Type B pancreatic cell (in vitro differentiated cells): ENCODE measurements around the gene SPRY1. TPM values are rescaled to one million over a fixed set of nuclear protein-coding genes. Genes with fewer than 3 reads are reported as not detected.

Experiments
- DNase-seq: peaks from one replicate; pipeline ENCODE4 v3.0.0; 2021; ENCODE audit warnings: mixed read lengths; ENCODE audit not compliant: unreplicated experiment; ENCODE audit errors: extremely low spot score
- H3K27ac Mint-ChIP-seq: 2 replicates; pipeline ENCODE4 v1.8.0; 2021; ENCODE audit warnings: mild to moderate bottlenecking, mixed read lengths
- H3K27me3 Mint-ChIP-seq: 2 replicates; pipeline ENCODE4 v1.8.0; 2021; ENCODE audit warnings: mixed read lengths
- H3K36me3 Mint-ChIP-seq: 2 replicates; pipeline ENCODE4 v1.8.0; 2021; ENCODE audit warnings: mixed read lengths
- H3K4me1 Mint-ChIP-seq: one replicate; pipeline ENCODE4 v1.8.0; 2021; ENCODE audit warnings: mixed read lengths; ENCODE audit not compliant: unreplicated experiment
- H3K4me3 Mint-ChIP-seq: 2 replicates; pipeline ENCODE4 v1.8.0; 2021; ENCODE audit warnings: mild to moderate bottlenecking, mixed read lengths
- H3K9me3 Mint-ChIP-seq: 2 replicates; pipeline ENCODE4 v1.8.0; 2021; ENCODE audit warnings: mixed read lengths
- total RNA-seq: library from RNA; stranded (reverse); gene quantifications from 2 replicates; pipeline ENCODE4 v1.2.1, GENCODE V29; 2021; ENCODE audit warnings: low replicate concordance
- TF ChIP-seq, protein P1 (sequence below): fragments of 200-600 bp; sonication (generic); conservative IDR thresholded peaks from 2 replicates; pipeline ENCODE4 v1.5.0; 2021; ENCODE audit warnings: antibody characterized with exemption, mild to moderate bottlenecking

Gene SPRY1
- total RNA-seq, 1 donor from 2014 or later = 61.3 TPM

DNA sequence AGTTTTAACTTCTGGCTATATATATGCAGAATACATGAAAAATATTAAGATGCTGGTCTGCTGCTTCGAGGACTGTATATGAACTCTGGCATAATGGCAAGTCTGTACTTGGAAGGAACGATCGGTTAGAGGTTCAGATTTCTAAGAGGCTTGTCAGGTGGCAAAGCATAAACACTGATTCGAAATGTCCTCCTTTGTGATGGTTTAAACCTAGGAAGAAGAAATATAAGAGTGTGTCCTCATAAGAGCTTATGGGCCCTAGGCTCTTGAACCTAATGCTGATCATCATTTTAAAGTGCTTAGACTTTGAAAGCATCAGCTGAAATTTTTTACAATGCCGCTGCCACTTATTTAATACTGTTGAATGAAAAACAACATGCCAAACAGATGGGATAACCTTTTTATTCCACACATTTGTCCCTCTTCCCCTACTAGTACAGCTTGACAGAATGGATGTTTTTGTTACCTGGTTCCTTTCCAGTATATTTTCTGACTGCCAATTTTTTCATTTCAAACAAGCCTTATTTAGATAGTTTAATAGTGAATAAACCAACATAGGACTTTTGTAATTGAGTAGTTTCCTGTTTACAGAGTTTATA is 8.8 kb downstream of the SPRY1 start:
- H3K36me3 Mint-ChIP-seq = peaks cover 34% of the 10 kb centered on the region
- H3K27ac Mint-ChIP-seq = no peak overlapping the region
- TF ChIP-seq, protein P1, sequence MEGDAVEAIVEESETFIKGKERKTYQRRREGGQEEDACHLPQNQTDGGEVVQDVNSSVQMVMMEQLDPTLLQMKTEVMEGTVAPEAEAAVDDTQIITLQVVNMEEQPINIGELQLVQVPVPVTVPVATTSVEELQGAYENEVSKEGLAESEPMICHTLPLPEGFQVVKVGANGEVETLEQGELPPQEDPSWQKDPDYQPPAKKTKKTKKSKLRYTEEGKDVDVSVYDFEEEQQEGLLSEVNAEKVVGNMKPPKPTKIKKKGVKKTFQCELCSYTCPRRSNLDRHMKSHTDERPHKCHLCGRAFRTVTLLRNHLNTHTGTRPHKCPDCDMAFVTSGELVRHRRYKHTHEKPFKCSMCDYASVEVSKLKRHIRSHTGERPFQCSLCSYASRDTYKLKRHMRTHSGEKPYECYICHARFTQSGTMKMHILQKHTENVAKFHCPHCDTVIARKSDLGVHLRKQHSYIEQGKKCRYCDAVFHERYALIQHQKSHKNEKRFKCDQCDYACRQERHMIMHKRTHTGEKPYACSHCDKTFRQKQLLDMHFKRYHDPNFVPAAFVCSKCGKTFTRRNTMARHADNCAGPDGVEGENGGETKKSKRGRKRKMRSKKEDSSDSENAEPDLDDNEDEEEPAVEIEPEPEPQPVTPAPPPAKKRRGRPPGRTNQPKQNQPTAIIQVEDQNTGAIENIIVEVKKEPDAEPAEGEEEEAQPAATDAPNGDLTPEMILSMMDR = no peak
- no peaks in the 10 kb centered on the region for H3K27me3 Mint-ChIP-seq
- no peak for DNase-seq
- H3K4me1 Mint-ChIP-seq = peaks cover 33% of the 10 kb centered on the region
- no peaks in the 10 kb centered on the region for H3K9me3 Mint-ChIP-seq
- H3K4me3 Mint-ChIP-seq = peak overlapping the region; percentile 37

- TF ChIP-seq, protein P1 = no peak
- H3K9me3 Mint-ChIP-seq = no peaks in the 10 kb centered on the region
- H3K27ac Mint-ChIP-seq = no peak overlapping the region
- no peaks in the 10 kb centered on the region for H3K27me3 Mint-ChIP-seq
- H3K4me3 Mint-ChIP-seq = no peak overlapping the region
- peaks cover 24% of the 10 kb centered on the region for H3K4me1 Mint-ChIP-seq
- H3K36me3 Mint-ChIP-seq = peaks cover 26% of the 10 kb centered on the region
- DNase-seq = no peak
Measured at GRCh38 chr4:123406872-123407271, 10.3 kb downstream of the SPRY1 start.

DNA sequence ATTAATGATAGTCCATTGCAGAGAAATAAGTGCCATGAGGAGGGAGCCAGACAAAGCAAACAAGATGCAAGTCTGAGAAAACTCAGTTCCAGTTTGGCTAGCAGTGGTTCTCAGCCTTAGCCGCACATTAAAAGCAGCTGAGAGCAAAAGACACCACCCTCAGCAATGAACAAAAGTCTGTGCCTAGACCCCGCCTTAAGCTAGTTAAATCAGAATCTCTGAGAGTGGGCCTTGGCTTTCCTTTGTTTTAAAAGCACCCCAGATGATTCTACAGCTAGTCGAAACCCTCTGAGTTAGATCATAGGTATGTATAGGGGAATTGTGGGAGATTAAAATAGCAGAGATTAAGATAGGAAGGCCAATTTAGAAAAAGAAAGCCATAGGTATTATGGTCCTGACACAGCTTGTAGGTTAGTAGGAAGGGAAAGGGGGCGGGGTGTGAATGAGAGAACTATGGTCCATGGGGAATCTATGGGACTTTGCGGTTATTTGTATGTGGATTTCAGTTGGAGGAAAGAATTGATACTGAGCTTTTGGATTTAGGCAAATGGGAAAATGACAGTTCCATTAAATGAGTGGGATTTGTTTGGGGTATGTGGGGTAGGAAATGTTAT is 12.0 kb downstream of the SPRY1 start:
- no peak for DNase-seq
- H3K36me3 Mint-ChIP-seq = peaks cover 18% of the 10 kb centered on the region
- H3K4me3 Mint-ChIP-seq = no peak overlapping the region
- H3K9me3 Mint-ChIP-seq = peaks cover 6% of the 10 kb centered on the region
- no peaks in the 10 kb centered on the region for H3K27me3 Mint-ChIP-seq
- TF ChIP-seq, protein P1 = no peak
- H3K4me1 Mint-ChIP-seq = peaks cover 28% of the 10 kb centered on the region
- no peak overlapping the region for H3K27ac Mint-ChIP-seq

DNA sequence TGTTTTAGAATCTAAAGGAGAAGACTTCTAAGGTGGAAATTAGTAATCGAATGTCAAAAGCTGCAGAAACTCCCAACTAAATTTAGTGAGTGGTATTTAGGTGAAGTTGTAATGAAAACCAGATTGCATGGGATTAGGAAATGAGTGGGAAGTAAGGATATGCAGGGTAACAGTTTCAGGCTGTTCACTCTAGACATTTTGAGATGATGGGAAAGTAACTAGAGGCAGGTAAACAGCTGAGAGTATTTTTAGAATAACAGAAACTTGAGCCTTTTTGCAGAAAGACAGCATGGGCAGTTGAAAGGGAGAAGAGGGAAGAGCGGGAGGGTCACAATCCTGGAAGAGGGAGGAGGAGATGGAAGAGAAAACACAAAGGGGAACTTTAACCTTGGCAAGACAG is 12.7 kb downstream of the SPRY1 start:
- no peak overlapping the region for H3K27ac Mint-ChIP-seq
- H3K9me3 Mint-ChIP-seq = peaks cover 6% of the 10 kb centered on the region

DNA sequence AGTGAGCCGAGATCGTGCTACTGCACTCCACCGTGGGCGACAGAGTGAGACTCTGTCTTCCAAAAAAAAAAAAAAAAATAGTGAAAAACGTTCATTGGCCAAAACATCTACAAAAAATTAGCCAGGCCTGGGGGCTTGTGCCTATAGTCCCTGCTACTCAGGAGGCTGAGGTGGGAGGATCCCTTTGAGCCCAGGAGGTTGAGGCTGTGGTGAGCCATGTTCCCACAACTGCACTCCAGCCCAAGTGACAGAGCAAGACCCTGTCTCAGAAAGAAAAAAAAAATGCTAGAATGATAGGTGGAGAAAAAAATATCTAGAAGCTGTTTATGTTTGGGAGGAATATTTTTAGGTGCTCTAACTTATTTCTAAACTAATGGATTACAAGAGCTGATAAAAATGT is 14.9 kb downstream of the SPRY1 start:
- Mint-ChIP-seq H3K9me3 (peaks cover 6% of the 10 kb centered on the region), H3K4me1 (peaks cover 24% of the 10 kb centered on the region), H3K4me3 (no peak overlapping the region), H3K27me3 (no peaks in the 10 kb centered on the region), H3K27ac (no peak overlapping the region), H3K36me3 (peaks cover 6% of the 10 kb centered on the region)
- TF ChIP-seq, protein P1 = no peak
- DNase-seq = no peak

More for the DNA sequence above, 12.7 kb downstream of the SPRY1 start:
- peaks cover 13% of the 10 kb centered on the region for H3K36me3 Mint-ChIP-seq
- no peak overlapping the region for H3K4me3 Mint-ChIP-seq
- TF ChIP-seq, protein P1 = no peak
- H3K27me3 Mint-ChIP-seq = no peaks in the 10 kb centered on the region
- no peak for DNase-seq
- peaks cover 24% of the 10 kb centered on the region for H3K4me1 Mint-ChIP-seq
